BLaER1 treated with 17β-estradiol and CSF1 and Interleukin-3, amounts not matched to agents 10 nM and 100 nM (cell line): ENCODE data around the gene MRGPRG.

Source experiments
- H3K27ac ChIP-seq, 11 experiments: shearing (Covaris generic); formaldehyde crosslinking; 2 replicates each; pipeline ENCODE4 v1.8.1; 2022
- H3K27me3 ChIP-seq, 11 experiments: shearing (Covaris generic); formaldehyde crosslinking; 2 replicates each; pipeline ENCODE4 v1.8.1; 2022
- H3K36me3 ChIP-seq, 11 experiments: shearing (Covaris generic); formaldehyde crosslinking; 2 replicates each; pipeline ENCODE4 v1.8.1; 2022
- H3K4me1 ChIP-seq, 10 experiments: shearing (Covaris generic); formaldehyde crosslinking; 2 replicates each; pipeline ENCODE4 v1.8.1; 2022
- H3K4me2 ChIP-seq, 11 experiments: shearing (Covaris generic); formaldehyde crosslinking; 2 replicates each; pipeline ENCODE4 v1.8.1; 2022
- H3K4me3 ChIP-seq, 10 experiments: shearing (Covaris generic); formaldehyde crosslinking; 2 replicates each; pipeline ENCODE4 v1.8.1; 2022
- H3K9ac ChIP-seq, 11 experiments: shearing (Covaris generic); formaldehyde crosslinking; 2 replicates each; pipeline ENCODE4 v1.8.1; 2022
- H3K9me3 ChIP-seq, 11 experiments: shearing (Covaris generic); formaldehyde crosslinking; replicated peaks in 1 of 11; 2 replicates each; pipeline ENCODE4 v1.8.1; 2022
- H4K20me1 ChIP-seq, 11 experiments: shearing (Covaris generic); formaldehyde crosslinking; 2 replicates each; pipeline ENCODE4 v1.8.1; 2022
- Cebpa-rat ChIP-seq, 11 experiments: shearing (Covaris generic); IDR thresholded peaks; 2 replicates each; pipeline ENCODE4 v1.8.1; 2022

MRGPRG gene

DNA sequence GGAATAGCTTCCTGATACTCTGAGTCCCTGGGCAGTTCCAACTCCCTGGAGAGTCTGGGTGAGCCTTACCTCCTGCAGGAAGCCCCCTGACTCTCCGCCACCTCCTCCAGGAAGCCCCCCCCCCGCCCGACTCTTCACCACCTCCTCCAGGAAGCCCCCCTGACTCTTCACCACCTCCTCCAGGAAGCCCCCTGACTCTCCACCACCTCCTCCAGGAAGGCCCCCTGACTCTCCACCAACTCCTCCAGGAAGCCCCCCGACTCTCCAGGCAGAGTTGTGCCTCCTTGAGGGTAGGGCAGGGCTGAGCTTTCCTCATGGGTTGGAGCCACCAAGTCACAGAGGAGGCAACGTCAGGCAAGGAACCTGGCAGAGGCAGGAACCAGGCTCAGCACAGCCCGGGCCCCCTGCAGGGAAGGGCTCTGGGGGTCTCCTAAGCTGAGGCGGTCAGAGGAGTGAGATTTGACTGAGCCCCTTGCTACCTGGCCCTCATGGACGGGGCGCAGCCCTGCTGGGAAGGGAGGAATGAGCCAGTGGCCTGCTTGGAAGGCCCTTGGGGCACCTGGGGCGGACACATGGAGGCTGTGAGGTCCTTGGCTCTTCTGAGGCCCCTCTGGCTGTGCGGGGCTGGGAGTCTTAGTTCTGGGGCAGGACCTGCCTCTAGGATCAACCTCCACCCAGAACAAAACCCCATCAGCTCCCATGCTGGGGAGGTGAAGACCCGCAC lies 18.1 kb downstream of the MRGPRG start:
- Histone ChIP-seq H3K4me3 (no peak overlapping the region), H3K27ac (no peak overlapping the region), H3K9ac (no peak overlapping the region), H3K4me1 (peaks cover 22 to 39% (median 30%) of the 10 kb centered on the region in 10 experiments), H3K36me3 (no peaks in the 10 kb centered on the region), H4K20me1 (peaks cover 0 to 26% (median 7%) of the 10 kb centered on the region in 11 experiments; a peak in 10 of 22 replicates), H3K9me3 (no peaks in the 10 kb centered on the region), H3K4me2 (no peak overlapping the region), H3K27me3 (peaks cover 43 to 61% (median 50%) of the 10 kb centered on the region in 11 experiments)
- no peak for TF ChIP-seq Cebpa-rat (IDR thresholded peaks at IDR 0.05)

DNA sequence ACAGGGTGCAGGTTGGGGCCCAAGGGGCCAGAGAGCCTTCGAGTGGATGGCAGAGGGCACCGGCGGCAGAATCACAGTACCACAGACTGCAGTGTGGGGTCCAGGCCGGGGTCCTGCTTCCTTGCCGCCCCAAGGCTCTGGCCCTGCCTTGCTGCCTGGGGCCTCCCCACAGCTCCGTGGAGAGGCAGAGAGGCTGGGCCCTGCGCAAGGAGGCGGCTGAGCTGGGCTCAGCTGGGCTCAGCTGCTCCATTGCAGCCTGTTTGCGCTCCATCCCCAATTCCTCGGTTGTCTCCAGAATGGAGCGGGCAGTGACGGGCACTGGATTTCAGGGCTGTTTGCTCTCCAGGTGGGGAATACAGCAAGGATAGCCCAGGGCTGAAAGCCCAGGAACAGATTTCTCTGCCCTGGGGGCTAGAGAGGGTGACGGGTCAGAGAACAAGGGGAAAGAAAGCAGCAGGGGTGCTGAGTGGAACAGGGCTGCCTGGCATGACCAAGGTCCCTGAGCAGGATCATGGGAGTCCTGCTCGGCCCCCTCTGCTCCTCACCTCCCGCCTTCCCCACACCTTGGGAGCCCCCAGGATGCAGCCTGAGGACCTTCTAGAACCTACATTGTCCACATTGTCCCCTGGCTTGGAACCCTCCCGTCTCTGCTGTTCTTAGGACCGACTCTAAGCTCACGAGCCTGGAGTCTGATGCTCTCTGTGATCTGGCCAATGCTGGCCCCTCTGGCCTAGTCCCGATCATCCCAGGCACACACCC lies 18.9 kb downstream of the MRGPRG start:
- Histone ChIP-seq H3K4me1 (peaks cover 21 to 38% (median 24%) of the 10 kb centered on the region in 10 experiments; a peak in 19 of 20 replicates), H3K27me3 (peaks cover 41 to 53% (median 43%) of the 10 kb centered on the region in 11 experiments), H3K36me3 (no peaks in the 10 kb centered on the region), H3K9me3 (no peaks in the 10 kb centered on the region), H3K27ac (no peak overlapping the region), H3K9ac (no peak overlapping the region), H3K4me3 (no peak overlapping the region), H4K20me1 (peaks cover 0 to 26% (median 7%) of the 10 kb centered on the region in 11 experiments; a peak in 10 of 22 replicates), H3K4me2 (no peak overlapping the region)
- TF ChIP-seq Cebpa-rat (IDR thresholded peaks at IDR 0.05): no peak

DNA sequence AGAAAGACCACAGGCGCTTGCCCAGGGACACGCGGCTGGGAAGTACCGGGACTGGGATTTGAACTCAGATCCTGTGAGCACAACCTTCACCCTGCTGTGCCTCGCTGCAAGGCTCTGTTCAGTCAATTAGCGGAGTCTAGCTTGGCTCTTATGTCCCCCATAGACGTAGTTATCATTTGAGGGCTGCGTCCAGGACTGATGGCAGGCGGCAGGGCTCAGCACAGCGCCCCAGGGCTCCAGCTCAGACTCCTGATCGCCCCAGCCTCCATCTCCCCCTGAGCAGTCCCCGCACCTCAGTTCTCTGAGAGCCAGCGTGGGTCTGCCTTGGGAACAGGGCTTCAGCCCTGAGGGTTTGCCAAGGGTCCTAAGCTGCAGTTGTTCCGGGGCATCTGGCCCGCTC lies 19.8 kb downstream of the MRGPRG start:
- Histone ChIP-seq H3K4me2 (no peak overlapping the region), H3K9me3 (no peaks in the 10 kb centered on the region), H3K27ac (no peak overlapping the region), H3K9ac (no peak overlapping the region), H3K4me3 (no peak overlapping the region), H3K4me1 (peaks cover 18 to 47% (median 26%) of the 10 kb centered on the region in 10 experiments; a peak in 19 of 20 replicates), H3K36me3 (no peaks in the 10 kb centered on the region), H3K27me3 (peaks cover 32 to 44% (median 36%) of the 10 kb centered on the region in 11 experiments), H4K20me1 (peaks cover 0 to 26% (median 7%) of the 10 kb centered on the region in 11 experiments; a peak in 10 of 22 replicates)
- TF ChIP-seq Cebpa-rat (IDR thresholded peaks at IDR 0.05): no peak

DNA sequence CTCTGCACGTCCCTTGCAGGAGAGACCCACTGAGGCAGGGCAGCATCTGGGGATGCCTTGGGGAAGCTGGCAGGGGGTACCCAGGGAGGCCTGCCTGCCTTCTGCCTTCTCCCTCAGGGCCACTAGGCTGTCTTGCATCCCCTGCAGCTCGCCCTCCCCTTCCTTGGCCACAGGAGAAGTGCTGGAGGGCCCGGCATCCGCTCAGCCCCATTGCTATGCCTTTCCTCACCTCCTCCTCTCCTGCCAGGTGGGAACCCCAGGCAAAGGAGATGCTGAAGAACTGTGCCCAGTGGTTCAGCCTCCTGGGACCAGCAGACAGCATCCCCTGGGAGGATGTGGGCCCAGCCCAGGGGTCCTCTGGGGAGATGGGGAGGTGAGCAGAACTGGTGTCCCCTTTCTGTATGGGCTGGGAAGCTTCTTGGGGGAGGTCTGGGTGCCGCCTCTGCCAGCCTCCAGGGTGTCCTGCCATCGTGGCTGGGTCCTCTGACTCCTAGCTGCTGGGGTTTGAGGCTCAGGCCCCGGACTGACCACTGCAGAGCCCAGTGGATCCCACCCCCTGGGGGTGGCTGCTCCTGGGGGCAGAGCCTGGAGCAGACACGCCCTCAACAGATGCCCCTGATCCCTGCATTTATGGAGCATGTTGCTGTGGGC lies 20.6 kb downstream of the MRGPRG start:
- H3K4me1 ChIP-seq: peaks cover 15 to 43% (median 21%) of the 10 kb centered on the region in 10 experiments; a peak in 19 of 20 replicates
- no peak overlapping the region for H3K27ac ChIP-seq
- no peaks in the 10 kb centered on the region for H3K36me3 ChIP-seq
- peaks cover 24 to 36% (median 28%) of the 10 kb centered on the region in 11 experiments for H3K27me3 ChIP-seq
- H3K4me3 ChIP-seq: no peak overlapping the region
- TF ChIP-seq Cebpa-rat (IDR thresholded peaks at IDR 0.05): no peak
- H3K9me3 ChIP-seq: no peaks in the 10 kb centered on the region
- H4K20me1 ChIP-seq: peaks cover 0 to 22% (median 4%) of the 10 kb centered on the region in 11 experiments; a peak in 10 of 22 replicates
- H3K9ac ChIP-seq: no peak overlapping the region; a peak in 1 of 22 replicates
- peak overlapping the region in 7 of 11 experiments; percentile 2 to 51 (median 26); a peak in 9 of 22 replicates for H3K4me2 ChIP-seq

DNA sequence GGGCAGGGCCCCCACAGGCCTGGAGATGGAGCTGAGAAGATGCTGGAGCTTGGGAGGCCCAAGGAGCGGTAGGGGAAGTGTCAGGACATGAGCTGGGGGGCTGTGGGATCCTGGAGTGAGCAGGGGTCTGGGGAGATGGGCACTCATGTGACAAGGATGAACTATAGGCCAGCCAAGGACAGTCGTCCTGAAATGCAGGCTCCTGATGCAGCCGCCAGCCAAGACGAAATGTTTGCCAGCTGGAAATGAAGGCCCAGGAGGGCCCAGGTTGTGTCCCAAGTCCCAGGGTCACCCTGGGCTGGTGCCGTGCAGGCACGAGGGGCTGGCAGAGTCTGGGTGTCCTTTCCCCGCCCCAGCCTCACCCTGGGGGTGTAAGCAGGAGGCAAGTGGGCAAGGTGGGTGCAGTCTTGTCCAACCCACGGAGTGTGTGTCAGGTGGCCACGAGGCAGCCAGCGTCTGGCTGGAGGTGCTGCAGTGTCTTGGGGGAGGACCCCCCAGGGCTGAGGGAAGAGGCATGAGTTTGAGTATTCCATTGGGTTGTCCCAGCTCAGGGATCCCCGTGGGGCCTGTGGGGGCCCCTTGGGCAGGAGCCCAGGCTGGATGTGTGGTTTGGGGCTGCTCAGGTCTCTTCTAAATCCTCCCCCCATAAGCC lies 21.4 kb downstream of the MRGPRG start:
- H3K9me3 ChIP-seq: no peaks in the 10 kb centered on the region
- peak overlapping the region in 6 of 11 experiments; percentile 2 to 51 (median 36); a peak in 6 of 22 replicates for H3K4me2 ChIP-seq
- no peak for TF ChIP-seq Cebpa-rat (IDR thresholded peaks at IDR 0.05)
- H4K20me1 ChIP-seq: peaks cover 0 to 13% (median 0%) of the 10 kb centered on the region in 11 experiments; a peak in 8 of 22 replicates
- H3K36me3 ChIP-seq: no peaks in the 10 kb centered on the region
- H3K4me3 ChIP-seq: no peak overlapping the region
- H3K9ac ChIP-seq: peak overlapping the region in 2 of 11 experiments; percentile 13 to 28; a peak in 3 of 22 replicates
- H3K4me1 ChIP-seq: peaks cover 9 to 35% (median 13%) of the 10 kb centered on the region in 10 experiments; a peak in 17 of 20 replicates
- peaks cover 16 to 28% (median 20%) of the 10 kb centered on the region in 11 experiments for H3K27me3 ChIP-seq
- H3K27ac ChIP-seq: no peak overlapping the region

DNA sequence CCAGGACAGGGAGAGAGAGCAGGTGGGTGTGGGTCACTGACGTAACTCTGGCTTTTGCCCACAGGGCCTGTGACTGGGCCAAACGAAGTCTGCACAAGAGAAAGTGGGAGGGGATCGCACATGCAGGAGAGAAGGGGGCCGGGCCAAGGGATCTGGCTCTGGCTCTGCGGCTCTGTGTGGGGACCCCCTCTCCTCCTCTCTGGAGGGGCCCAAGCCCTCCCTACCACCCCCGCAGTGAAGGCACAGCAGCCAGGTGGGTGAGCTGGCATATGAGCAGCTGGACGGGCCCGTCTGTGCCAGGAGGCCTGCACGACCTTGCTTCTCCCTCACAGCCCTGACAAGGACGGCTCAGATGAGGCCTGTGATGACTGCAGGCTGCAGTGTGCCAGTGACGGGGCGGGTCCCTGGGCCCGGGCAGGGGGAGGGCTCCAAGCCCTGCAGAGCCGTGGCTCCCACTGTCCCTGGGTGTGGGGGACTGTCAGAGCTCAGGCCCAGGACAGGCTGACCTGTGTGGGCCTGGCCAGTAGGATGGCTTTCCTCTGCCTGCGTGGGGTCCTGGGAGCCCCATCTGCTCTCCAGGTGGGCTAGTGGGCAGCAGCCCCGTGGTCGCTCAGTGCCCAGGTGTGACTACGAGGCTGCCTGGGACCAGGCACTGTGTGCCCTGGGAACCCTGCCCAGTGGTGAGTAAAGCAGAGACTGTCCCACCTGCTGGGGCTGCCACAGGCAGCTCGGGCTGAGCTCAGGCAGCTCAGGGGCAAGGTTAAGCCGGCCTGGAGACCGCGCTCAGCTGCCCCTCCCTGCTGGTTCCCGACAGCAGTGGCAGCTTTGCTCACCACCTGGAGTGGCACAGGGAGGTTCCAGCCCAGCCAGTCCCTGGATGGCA lies 22.2 kb downstream of the MRGPRG start:
- H3K27me3 ChIP-seq: peaks cover 8 to 20% (median 12%) of the 10 kb centered on the region in 11 experiments
- H3K4me1 ChIP-seq: peaks cover 8 to 32% (median 13%) of the 10 kb centered on the region in 10 experiments; a peak in 17 of 20 replicates
- H3K36me3 ChIP-seq: no peaks in the 10 kb centered on the region
- no peaks in the 10 kb centered on the region for H3K9me3 ChIP-seq
- H3K4me3 ChIP-seq: no peak overlapping the region
- H3K27ac ChIP-seq: no peak overlapping the region
- no peak for TF ChIP-seq Cebpa-rat (IDR thresholded peaks at IDR 0.05)
- peaks cover 0 to 6% (median 0%) of the 10 kb centered on the region in 11 experiments; a peak in 7 of 22 replicates for H4K20me1 ChIP-seq
- peak overlapping the region in 3 of 11 experiments; percentile 9 to 28 (median 13); a peak in 3 of 22 replicates for H3K9ac ChIP-seq
- no peak overlapping the region for H3K4me2 ChIP-seq

DNA sequence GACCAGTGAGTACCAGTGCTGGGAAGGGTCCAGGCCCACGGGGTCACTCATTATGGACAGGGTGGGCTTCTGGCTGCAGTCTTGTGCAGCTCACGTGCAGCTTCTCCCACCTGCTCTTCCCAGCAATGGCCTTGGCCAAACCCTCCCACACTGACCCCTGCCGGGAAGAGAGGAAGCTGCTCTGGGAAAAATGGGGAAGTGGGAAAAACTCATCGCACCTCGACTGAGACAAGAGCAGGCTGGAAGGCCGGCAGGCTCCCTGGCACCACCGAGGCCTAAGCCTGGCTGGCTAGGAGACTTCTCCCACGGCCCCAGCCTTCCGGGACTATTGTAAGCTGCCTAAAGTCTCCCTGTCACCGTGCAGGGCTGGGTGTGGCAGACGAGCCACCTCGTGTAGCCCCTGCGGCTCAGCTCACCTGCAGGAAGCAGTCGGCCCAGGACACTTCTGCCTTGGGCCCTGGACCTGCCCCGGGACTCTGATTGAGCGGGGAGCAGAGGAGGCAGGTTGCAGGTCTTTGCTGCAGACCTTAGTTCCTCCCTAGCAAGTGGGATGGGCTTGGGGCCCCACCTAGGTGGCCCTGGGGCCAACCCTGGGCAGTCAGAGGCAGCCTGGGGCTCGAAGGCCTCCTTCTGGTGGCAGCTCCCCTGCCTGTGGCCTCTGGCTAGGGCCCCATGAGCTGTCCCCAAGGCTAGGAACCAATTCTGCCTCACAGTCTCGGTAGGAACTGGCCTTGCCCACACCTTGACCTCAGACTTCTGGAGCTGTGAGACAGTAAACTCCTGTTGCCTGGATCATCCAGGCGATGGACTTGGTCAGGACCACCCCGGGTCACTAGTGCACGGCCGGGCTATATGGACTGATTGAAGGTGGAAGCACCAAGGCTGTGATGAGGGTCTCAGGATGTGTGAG lies 23.1 kb downstream of the MRGPRG start:
- Histone ChIP-seq H3K4me2 (peak overlapping the region in 4 of 11 experiments; percentile 33 to 55 (median 42); a peak in 7 of 22 replicates), H3K9me3 (no peaks in the 10 kb centered on the region), H3K9ac (peak overlapping the region in 3 of 11 experiments; percentile 5 to 12 (median 9); a peak in 1 of 22 replicates), H3K36me3 (no peaks in the 10 kb centered on the region), H3K4me1 (peaks cover 8 to 32% (median 13%) of the 10 kb centered on the region in 10 experiments; a peak in 17 of 20 replicates), H3K27me3 (peaks cover 0 to 11% (median 3%) of the 10 kb centered on the region in 11 experiments; a peak in 11 of 22 replicates), H3K4me3 (no peak overlapping the region), H4K20me1 (peaks cover 0 to 4% (median 0%) of the 10 kb centered on the region in 11 experiments; a peak in 4 of 22 replicates), H3K27ac (no peak overlapping the region)
- TF ChIP-seq Cebpa-rat (IDR thresholded peaks at IDR 0.05): no peak
